Fibroblast of lung (primary cell): ENCODE measurements around the gene OTOS.

ENCODE experiments used
- EZH2 ChIP-seq: IDR thresholded peaks from 2 replicates; pipeline ENCODE4 v1.5.1; 2012; ENCODE audit warnings: low read length, control low read depth, mild to moderate bottlenecking; ENCODE audit errors: missing control alignments
- TF ChIP-seq, protein P1 (sequence below), 2 donors: IDR thresholded peaks in 1 of 2; conservative IDR thresholded peaks in 1 of 2; 1 replicate in 1 of 2; 2 replicates in 1 of 2; pipeline ENCODE4 v1.5.1; 2011 to 2012; ENCODE audit warnings: low read length in 2 of 2, control low read depth in 1 of 2, inconsistent platforms in 1 of 2, low read depth in 1 of 2, mild to moderate bottlenecking in 1 of 2

DNA sequence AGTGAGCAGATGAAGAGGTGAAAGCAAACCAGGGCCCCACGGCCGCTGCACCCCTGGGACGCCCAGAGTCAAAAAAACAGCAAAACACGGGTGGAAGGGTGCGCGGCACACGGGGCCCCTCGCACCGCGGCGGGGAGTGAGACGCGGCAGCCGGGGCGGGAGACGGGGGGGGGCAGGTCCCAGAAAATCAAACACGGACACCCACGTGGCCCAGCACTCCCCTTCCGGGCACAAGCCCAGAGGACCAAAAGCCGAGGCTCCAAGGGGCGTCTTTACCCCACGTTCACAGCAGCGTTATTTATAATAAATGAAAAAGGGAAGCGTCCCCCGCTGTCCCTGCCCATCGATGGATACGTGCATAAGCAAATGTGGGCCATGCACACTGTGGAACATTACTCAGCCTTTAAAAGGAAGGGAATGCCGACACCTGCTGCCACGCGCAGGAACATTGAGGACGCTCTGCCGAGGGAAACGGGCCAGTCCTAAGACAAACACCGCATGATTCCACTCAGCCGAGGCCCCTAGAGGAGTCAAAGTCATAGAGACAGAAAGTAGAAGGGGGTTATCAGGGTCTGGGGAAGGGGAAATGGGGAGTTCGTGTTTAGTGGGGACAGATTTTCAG, 3.7 kb downstream of the OTOS start:
- TF ChIP-seq EZH2, result no peak
- TF ChIP-seq, protein P1, sequence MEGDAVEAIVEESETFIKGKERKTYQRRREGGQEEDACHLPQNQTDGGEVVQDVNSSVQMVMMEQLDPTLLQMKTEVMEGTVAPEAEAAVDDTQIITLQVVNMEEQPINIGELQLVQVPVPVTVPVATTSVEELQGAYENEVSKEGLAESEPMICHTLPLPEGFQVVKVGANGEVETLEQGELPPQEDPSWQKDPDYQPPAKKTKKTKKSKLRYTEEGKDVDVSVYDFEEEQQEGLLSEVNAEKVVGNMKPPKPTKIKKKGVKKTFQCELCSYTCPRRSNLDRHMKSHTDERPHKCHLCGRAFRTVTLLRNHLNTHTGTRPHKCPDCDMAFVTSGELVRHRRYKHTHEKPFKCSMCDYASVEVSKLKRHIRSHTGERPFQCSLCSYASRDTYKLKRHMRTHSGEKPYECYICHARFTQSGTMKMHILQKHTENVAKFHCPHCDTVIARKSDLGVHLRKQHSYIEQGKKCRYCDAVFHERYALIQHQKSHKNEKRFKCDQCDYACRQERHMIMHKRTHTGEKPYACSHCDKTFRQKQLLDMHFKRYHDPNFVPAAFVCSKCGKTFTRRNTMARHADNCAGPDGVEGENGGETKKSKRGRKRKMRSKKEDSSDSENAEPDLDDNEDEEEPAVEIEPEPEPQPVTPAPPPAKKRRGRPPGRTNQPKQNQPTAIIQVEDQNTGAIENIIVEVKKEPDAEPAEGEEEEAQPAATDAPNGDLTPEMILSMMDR (conservative IDR thresholded peaks at IDR 0.05 in 1 of 2, IDR thresholded peaks at IDR 0.05 in 1 of 2; ENCODE audit: low read depth in 1 of 2, low read length in 2 of 2), result no peak
